H1 (cell line): ENCODE results near the gene TCF7. TPM values are rescaled to one million over a fixed set of nuclear protein-coding genes. Genes with fewer than 3 reads are reported as not detected.

Source experiments
- CTCF ChIA-PET: fragments of 300-600 bp; sonication (Branson Sonifier 250); formaldehyde crosslinking; loops from one replicate; lab custom pipeline; 2021; ENCODE audit not compliant: partially characterized antibody; lab: Charles Lee
- POLR2A ChIA-PET: fragments of 300-600 bp; sonication (Branson Sonifier 250); formaldehyde crosslinking; loops from one replicate; lab custom pipeline; 2021; ENCODE audit warnings: inconsistent platforms; ENCODE audit not compliant: partially characterized antibody; lab: Charles Lee
- DNase-seq, 2 experiments: peaks; one replicate each; pipeline versions ENCODE4 v3.0.0 to v3.0.0-alpha.2; 2010 to 2022; ENCODE audit warnings: low spot score in 2 of 2, low read depth in 1 of 2, mixed read lengths in 1 of 2
- FAIRE-seq: peaks from 2 replicates; lab custom pipeline; 2011; peaks lifted over from hg19 to GRCh38; lab: Jason Lieb, UNC
- H2AFZ ChIP-seq: 2 replicates; pipeline ENCODE4 v1.8.1; 2012; ENCODE audit warnings: low read length, inconsistent platforms
- H2AK5ac ChIP-seq: 2 replicates; pipeline ENCODE4 v1.6.1; 2013; ENCODE audit warnings: low read depth, low read length
- H2BK120ac ChIP-seq: replicated peaks from 2 replicates; pipeline ENCODE3; 2013; ENCODE audit warnings: low read depth, low read length, inconsistent platforms
- H2BK12ac ChIP-seq: 2 replicates; pipeline ENCODE4 v1.6.1; 2013; ENCODE audit warnings: low read depth, low read length
- H2BK15ac ChIP-seq: 2 replicates; pipeline ENCODE4 v1.6.1; 2013; ENCODE audit warnings: low read length
- H2BK20ac ChIP-seq: 2 replicates; pipeline ENCODE4 v1.6.1; 2013; ENCODE audit warnings: low read length
- H2BK5ac ChIP-seq: 2 replicates; pipeline ENCODE4 v1.6.1; 2013; ENCODE audit warnings: low read depth, low read length
- H3K14ac ChIP-seq: 2 replicates; pipeline ENCODE4 v1.6.1; 2013; ENCODE audit warnings: inconsistent platforms; ENCODE audit not compliant: insufficient read length
- H3K18ac ChIP-seq: 2 replicates; pipeline ENCODE4 v1.6.1; 2013; ENCODE audit warnings: low read length; ENCODE audit errors: extremely low read depth
- H3K23ac ChIP-seq: 2 replicates; pipeline ENCODE4 v1.6.1; 2013; ENCODE audit warnings: inconsistent platforms; ENCODE audit not compliant: insufficient read length
- H3K23me2 ChIP-seq: 2 replicates; pipeline ENCODE4 v1.6.1; 2013; ENCODE audit warnings: low read depth, low read length
- H3K27ac ChIP-seq: 2 replicates; pipeline ENCODE4 v1.6.1; 2011; ENCODE audit warnings: low read depth, low read length, inconsistent platforms
- H3K27me3 ChIP-seq, 4 experiments: replicated peaks in 1 of 4; 1 replicate in 1 of 4; 2 replicates in 3 of 4; pipeline versions ENCODE4 v1.6.1 to v1.8.1; 2011 to 2013; ENCODE audit warnings: low read length in 3 of 4, mild to moderate bottlenecking in 3 of 4, inconsistent platforms in 2 of 4, mixed read lengths in 2 of 4, moderate library complexity in 1 of 4; ENCODE audit not compliant: control insufficient read depth in 3 of 4, insufficient read depth in 3 of 4; ENCODE audit errors: extremely low read depth in 1 of 4
- H3K36me3 ChIP-seq, 4 experiments: 2 replicates each; pipeline versions ENCODE4 v1.6.1 to v1.8.1; 2011 to 2013; ENCODE audit warnings: mild to moderate bottlenecking in 4 of 4, low read length in 3 of 4, moderate library complexity in 2 of 4, control low read depth in 1 of 4, inconsistent platforms in 1 of 4; ENCODE audit not compliant: insufficient read depth in 4 of 4, control insufficient read depth in 2 of 4
- H3K4ac ChIP-seq: replicated peaks from 2 replicates; pipeline ENCODE3; 2013; ENCODE audit warnings: low read length, low read depth, mixed read lengths, inconsistent platforms; ENCODE audit not compliant: insufficient read length
- H3K4me1 ChIP-seq, 4 experiments: replicated peaks in 1 of 4; 1 replicate in 1 of 4; 2 replicates in 3 of 4; pipeline versions ENCODE4 v1.6.1 to v1.8.1; 2011 to 2013; ENCODE audit warnings: low read length in 3 of 4, inconsistent platforms in 2 of 4, mixed read lengths in 1 of 4; ENCODE audit not compliant: insufficient read depth in 4 of 4, control insufficient read depth in 3 of 4
- H3K4me2 ChIP-seq, 2 experiments: 2 replicates each; pipeline versions ENCODE4 v1.6.1 to v1.8.1; 2011 to 2013; ENCODE audit warnings: low read depth in 2 of 2, low read length in 2 of 2, control low read depth in 1 of 2, inconsistent platforms in 1 of 2, mild to moderate bottlenecking in 1 of 2; ENCODE audit not compliant: insufficient read depth in 1 of 2
- H3K4me3 ChIP-seq, 4 experiments: fragments of 200-600, 300-600 bp in 1 of 4; sonication (generic), shearing (Covaris generic), sonication (Bioruptor Twin) in 1 of 4; 2 replicates each; pipeline versions ENCODE4 v1.5.1 to v1.8.1; 2011 to 2016; ENCODE audit warnings: low read length in 4 of 4, low read depth in 3 of 4, control low read depth in 2 of 4, inconsistent platforms in 2 of 4, mild to moderate bottlenecking in 2 of 4, mixed read lengths in 1 of 4, moderate library complexity in 1 of 4; ENCODE audit not compliant: insufficient read depth in 2 of 4; ENCODE audit errors: extremely low read depth in 1 of 4
- H3K56ac ChIP-seq: replicated peaks from 2 replicates; pipeline ENCODE3; 2013; ENCODE audit warnings: low read depth, mild to moderate bottlenecking, mixed read lengths, low read length, inconsistent platforms; ENCODE audit not compliant: insufficient read length
- H3K79me1 ChIP-seq: 2 replicates; pipeline ENCODE4 v1.6.1; 2013; ENCODE audit warnings: low read depth, low read length, control low read depth
- H3K79me2 ChIP-seq, 2 experiments: 2 replicates each; pipeline versions ENCODE4 v1.6.1 to v1.8.1; 2012 to 2013; ENCODE audit warnings: low read length in 2 of 2, mild to moderate bottlenecking in 2 of 2, inconsistent platforms in 1 of 2; ENCODE audit not compliant: insufficient read depth in 2 of 2, control insufficient read depth in 1 of 2
- H3K9ac ChIP-seq, 4 experiments: replicated peaks in 1 of 4; 1 replicate in 1 of 4; 2 replicates in 3 of 4; pipeline versions ENCODE4 v1.6.1 to v1.8.1; 2011 to 2013; ENCODE audit warnings: low read depth in 3 of 4, low read length in 3 of 4, control low read depth in 2 of 4, mild to moderate bottlenecking in 2 of 4, moderate library complexity in 2 of 4, inconsistent platforms in 1 of 4; ENCODE audit errors: extremely low read depth in 1 of 4
- H3K9me3 ChIP-seq, 2 experiments: 2 replicates each; pipeline versions ENCODE4 v1.6.1 to v1.8.1; 2012 to 2013; ENCODE audit warnings: mild to moderate bottlenecking in 2 of 2, moderate library complexity in 2 of 2, control low read depth in 1 of 2, inconsistent platforms in 1 of 2, low read depth in 1 of 2, low read length in 1 of 2, mixed read lengths in 1 of 2; ENCODE audit not compliant: insufficient read depth in 2 of 2
- H4K20me1 ChIP-seq, 2 experiments: replicated peaks in 1 of 2; 2 replicates each; pipeline versions ENCODE3 to v1.8.1; 2011 to 2013; ENCODE audit warnings: inconsistent platforms in 2 of 2, low read length in 2 of 2, mild to moderate bottlenecking in 1 of 2; ENCODE audit not compliant: insufficient read depth in 2 of 2, control insufficient read depth in 1 of 2
- H4K5ac ChIP-seq: 2 replicates; pipeline ENCODE4 v1.6.1; 2013; ENCODE audit warnings: low read length, low read depth, mixed read lengths, inconsistent platforms; ENCODE audit not compliant: insufficient read length
- H4K8ac ChIP-seq: 2 replicates; pipeline ENCODE4 v1.8.0; 2013; ENCODE audit warnings: mild to moderate bottlenecking, moderate library complexity, low read length, inconsistent platforms; ENCODE audit not compliant: insufficient read depth; ENCODE audit errors: extremely low read depth
- H4K91ac ChIP-seq: replicated peaks from 2 replicates; pipeline ENCODE3; 2013; ENCODE audit warnings: low read length, mixed read lengths, inconsistent platforms; ENCODE audit not compliant: insufficient read length
- ASH2L ChIP-seq: fragments of 200-600, 300-600 bp; sonication (generic); IDR thresholded peaks from one replicate; pipeline ENCODE4 v1.7.1; 2017; ENCODE audit warnings: low read length
- BRCA1 ChIP-seq: IDR thresholded peaks from 2 replicates; pipeline ENCODE4 v1.6.1; 2012; ENCODE audit warnings: low read depth, low read length, improper control_type of control experiment
- CBX8 ChIP-seq: fragments of 300-800, 300-1000 bp; sonication (generic); IDR thresholded peaks from 2 replicates; pipeline ENCODE4 v1.7.1; 2016; ENCODE audit warnings: low read depth, low read length, borderline replicate concordance
- CHD1 ChIP-seq: IDR thresholded peaks from 2 replicates; pipeline ENCODE4 v1.6.1; 2012; ENCODE audit warnings: low read depth, low read length, improper control_type of control experiment
- GTF2F1 ChIP-seq: IDR thresholded peaks from 2 replicates; pipeline ENCODE4 v1.6.1; 2012; ENCODE audit warnings: low read depth, low read length, improper control_type of control experiment, borderline replicate concordance
- JUND ChIP-seq: IDR thresholded peaks from 2 replicates; pipeline ENCODE4 v1.6.1; 2011; ENCODE audit warnings: mild to moderate bottlenecking, improper control_type of control experiment, low read length
- KDM4A ChIP-seq: IDR thresholded peaks from one replicate; pipeline ENCODE4 v1.7.1; 2012; ENCODE audit warnings: low read depth, mild to moderate bottlenecking, moderate library complexity, low read length, inconsistent platforms; ENCODE audit not compliant: severe bottlenecking
- NRF1 ChIP-seq: IDR thresholded peaks from 2 replicates; pipeline ENCODE4 v1.6.1; 2011; ENCODE audit warnings: mild to moderate bottlenecking, low read depth, low read length, improper control_type of control experiment
- RBBP5 ChIP-seq: IDR thresholded peaks from 2 replicates; pipeline ENCODE4 v1.7.1; 2012; ENCODE audit warnings: low read depth, mild to moderate bottlenecking, inconsistent platforms, low read length, moderate library complexity, borderline replicate concordance
- RFX5 ChIP-seq: IDR thresholded peaks from 2 replicates; pipeline ENCODE4 v1.6.1; 2011; ENCODE audit warnings: low read depth, low read length, improper control_type of control experiment, borderline replicate concordance
- RXRA ChIP-seq: IDR thresholded peaks from 2 replicates; pipeline ENCODE4 v1.6.1; 2011; ENCODE audit warnings: low read depth, mild to moderate bottlenecking, low read length, moderate library complexity; ENCODE audit not compliant: insufficient read depth
- SAP30 ChIP-seq: fragments of 300-600 bp; sonication (generic); IDR thresholded peaks from 2 replicates; pipeline ENCODE4 v1.7.1; 2012; ENCODE audit warnings: low read length, moderate library complexity, mild to moderate bottlenecking, inconsistent platforms; ENCODE audit not compliant: insufficient read depth, insufficient replicate concordance
- SIN3A ChIP-seq, 2 experiments: IDR thresholded peaks in 1 of 2; conservative IDR thresholded peaks in 1 of 2; 2 replicates each; pipeline ENCODE4 v1.6.1; 2011 to 2012; ENCODE audit warnings: low read length in 2 of 2, improper control_type of control experiment in 1 of 2, low read depth in 1 of 2, mild to moderate bottlenecking in 1 of 2
- TCF12 ChIP-seq: IDR thresholded peaks from 2 replicates; pipeline ENCODE4 v1.6.1; 2011; ENCODE audit warnings: low read depth, mild to moderate bottlenecking, low read length
- WGBS, 2 experiments: shearing (Covaris generic) in 1 of 2; methylation state at CpG; one replicate each; pipeline versions ENCODE4 v1.1.6 to v1.1.7; 2013 to 2015; ENCODE audit warnings: low lambda C conversion rate in 2 of 2, mixed read lengths in 2 of 2, inconsistent platforms in 1 of 2, low coverage in 1 of 2, missing lambda C conversion rate in 1 of 2; ENCODE audit not compliant: insufficient replicate concordance in 2 of 2, insufficient coverage in 1 of 2, insufficient read length in 1 of 2; ENCODE audit errors: extremely low coverage in 1 of 2, missing lambda C conversion rate in 1 of 2; 5-methylcytosine and 5-hydroxymethylcytosine counted together
- polyA plus RNA-seq, 7 experiments: library from polyadenylated mRNA; depleted of rRNA in 3 of 7; stranded (reverse) in 5 of 7; unstranded in 2 of 7; fragments of >200 nt in 5 of 7; fragments of 200-250 nt in 2 of 7; gene quantifications; 1 replicate in 5 of 7; 2 replicates in 1 of 7; 4 replicates in 1 of 7; pipeline versions ENCODE4 v1.2.1 to v1.2.3, GENCODE V29; 2011 to 2013; ENCODE audit warnings: missing spikeins in 2 of 7, mixed read lengths in 2 of 7
- total RNA-seq: library from RNA; stranded (reverse); fragmentation: NEBNext Ultra II Directional; extraction: Animal tissue kit (Norgen Biotek cat#: 25700); gene quantifications from 2 replicates; pipeline ENCODE4 v1.2.1, GENCODE V29; 2021

The TCF7 gene
- total and polyA plus RNA-seq, 2 of the 8 experiments (the other 6 are each of a cell fraction or from before 2014, with no cell fraction given), result 4.7 to 8.5 TPM

DNA sequence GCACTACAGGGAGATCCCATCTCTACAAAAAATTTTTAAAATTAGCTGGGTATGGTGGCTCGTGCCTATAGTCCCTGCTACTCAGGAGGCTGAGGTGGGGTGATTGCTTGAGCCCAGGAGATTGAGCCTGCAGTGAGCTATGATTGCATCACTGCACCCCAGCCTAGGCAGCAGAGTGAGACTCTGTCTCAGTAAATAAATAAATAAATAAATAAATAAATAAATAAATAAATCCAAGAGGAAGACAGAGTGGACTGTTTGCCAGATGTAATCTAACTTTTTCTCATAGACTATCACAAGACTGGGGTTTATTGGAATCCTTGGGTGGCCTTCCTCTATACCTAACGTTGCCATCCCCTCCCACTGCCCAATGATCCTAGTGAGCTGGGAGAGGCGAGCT is 19.2 kb upstream of the TCF7 start:
- no peak overlapping the region for H2BK20ac ChIP-seq
- H3K9ac ChIP-seq, result no peak overlapping the region
- H3K4ac ChIP-seq, result no peak overlapping the region
- H2BK15ac ChIP-seq, result 0 out of 2 replicates have a peak overlapping the region, but pooled peaks have one; percentile 66
- H4K8ac ChIP-seq, result no peak overlapping the region; the same call in 1 of the 2 replicates
- H3K27me3 ChIP-seq, result peaks cover 2 to 14% (median 11%) of the 10 kb centered on the region in 4 experiments; a peak in 6 of 7 replicates
- 77% methylated on average over 3 of the region's 3 CpGs; no CpG with 5 or more reads in 1 of the 2 experiments for WGBS, 2 experiments
- peaks cover 0 to 2% of the 10 kb centered on the region in 2 experiments for H4K20me1 ChIP-seq
- no peak overlapping the region for H3K56ac ChIP-seq
- H3K9me3 ChIP-seq, result no peaks in the 10 kb centered on the region
- FAIRE-seq, result no peak
- no peak overlapping the region for H3K4me3 ChIP-seq
- no peak overlapping the region for H4K91ac ChIP-seq
- no peak overlapping the region for H2BK5ac ChIP-seq
- H3K23ac ChIP-seq, result no peak overlapping the region
- H3K23me2 ChIP-seq, result no peaks in the 10 kb centered on the region
- no peaks in the 10 kb centered on the region for H3K79me1 ChIP-seq
- POLR2A ChIA-PET, result no interaction called here
- H2AFZ ChIP-seq, result no peak overlapping the region
- no peak overlapping the region for H3K4me2 ChIP-seq
- no peaks in the 10 kb centered on the region for H3K36me3 ChIP-seq
- H3K18ac ChIP-seq, result no peak overlapping the region; the same call in 1 of the 2 replicates
- no peak overlapping the region for H2BK12ac ChIP-seq
- CTCF ChIA-PET, result interaction anchor here (0.6 to 1.5 kb wide), 6 partner anchors 11 to 233 kb away, joined by 3 to 5 read pairs (median 3); no protein-coding TSS in a partner anchor
- no peak for DNase-seq
- peaks cover 6 to 16% (median 14%) of the 10 kb centered on the region in 4 experiments for H3K4me1 ChIP-seq
- H3K79me2 ChIP-seq, result no peaks in the 10 kb centered on the region
- H2AK5ac ChIP-seq, result no peak overlapping the region
- no peak overlapping the region for H3K27ac ChIP-seq
- H3K14ac ChIP-seq, result no peak overlapping the region
- H2BK120ac ChIP-seq, result no peak overlapping the region
- H4K5ac ChIP-seq, result no peak overlapping the region
- no peak for TF ChIP-seq SIN3A (conservative IDR thresholded peaks at IDR 0.05 in 1 of 2, IDR thresholded peaks at IDR 0.05 in 1 of 2; ENCODE audit: low read depth in 1 of 2, low read length in 2 of 2)
- TF ChIP-seq JUND, result no peak
- no peak for TF ChIP-seq RFX5
- no peak for TF ChIP-seq CBX8
- no peak for TF ChIP-seq SAP30
- no peak for TF ChIP-seq BRCA1
- no peak for TF ChIP-seq TCF12
- no peak for TF ChIP-seq NRF1
- no peak for TF ChIP-seq ASH2L
- TF ChIP-seq RXRA, result no peak
- no peak for TF ChIP-seq RBBP5
- no peak for TF ChIP-seq CHD1
- TF ChIP-seq GTF2F1, result no peak
- TF ChIP-seq KDM4A, result no peak
